Keratinocyte (primary cell): ENCODE measurements around the gene CDHR4.

Experiments
- CTCF ChIP-seq, 3 experiments: IDR thresholded peaks in 1 of 3; conservative IDR thresholded peaks in 1 of 3; optimal IDR thresholded peaks in 1 of 3; 2 replicates in 2 of 3; 3 replicates in 1 of 3; pipeline versions ENCODE3 to v1.5.1; 2011; ENCODE audit warnings: low read length in 3 of 3, mild to moderate bottlenecking in 3 of 3, moderate library complexity in 2 of 3, control low read depth in 1 of 3, inconsistent platforms in 1 of 3; ENCODE audit not compliant: insufficient read depth in 2 of 3; ENCODE audit errors: extremely low read depth in 1 of 3
- EZH2 ChIP-seq: IDR thresholded peaks from one replicate; pipeline ENCODE4 v1.6.1; 2012; ENCODE audit warnings: inconsistent platforms, mild to moderate bottlenecking, low read length, moderate library complexity

- TF ChIP-seq CTCF (optimal IDR thresholded peaks at IDR 0.05 in 1 of 3, IDR thresholded peaks at IDR 0.05 in 1 of 3, conservative IDR thresholded peaks at IDR 0.05 in 1 of 3; ENCODE audit: extremely low read depth in 1 of 3, insufficient read depth in 2 of 3, low read length in 3 of 3): no peak
- TF ChIP-seq EZH2: no peak
Measured at GRCh38 chr3:49779358-49780079, 20.2 kb downstream of the CDHR4 start.
